ENCODE results near the gene ARSI.

The ARSI gene

GRCh38 chr5:150265870-150266383 lies 36.8 kb downstream of the ARSI start:
- Histone ChIP-seq H3K4me3 (ENCODE audit: low read length) (no peak overlapping the region), H3K4me2 (ENCODE audit: low read length) (no peak overlapping the region), H3K27me3 (ENCODE audit: control insufficient read depth, low read length) (peaks cover 7% of the 10 kb centered on the region), H3K9me2 (replicated peaks; ENCODE audit: control insufficient read depth, low read length) (no peaks in the 10 kb centered on the region), H3K4me1 (ENCODE audit: control insufficient read depth, low read length) (no peaks in the 10 kb centered on the region), H3K27ac (ENCODE audit: low read depth, low read length) (no peak overlapping the region), H3K79me2 (ENCODE audit: control insufficient read depth, low read length) (no peaks in the 10 kb centered on the region), H3K36me3 (ENCODE audit: control insufficient read depth, low read length) (no peaks in the 10 kb centered on the region), H4K20me1 (ENCODE audit: control insufficient read depth, insufficient read depth, low read depth, low read length) (no peaks in the 10 kb centered on the region), H3F3A (ENCODE audit: control insufficient read depth, insufficient read depth) (no peaks in the 10 kb centered on the region), H3K9me3 (ENCODE audit: control insufficient read depth, insufficient read depth, low read length) (no peaks in the 10 kb centered on the region)
- TF ChIP-seq EZH2phosphoT487 (IDR thresholded peaks at IDR 0.05; ENCODE audit: borderline replicate concordance, low read length): no peak
- TF ChIP-seq, protein P1, sequence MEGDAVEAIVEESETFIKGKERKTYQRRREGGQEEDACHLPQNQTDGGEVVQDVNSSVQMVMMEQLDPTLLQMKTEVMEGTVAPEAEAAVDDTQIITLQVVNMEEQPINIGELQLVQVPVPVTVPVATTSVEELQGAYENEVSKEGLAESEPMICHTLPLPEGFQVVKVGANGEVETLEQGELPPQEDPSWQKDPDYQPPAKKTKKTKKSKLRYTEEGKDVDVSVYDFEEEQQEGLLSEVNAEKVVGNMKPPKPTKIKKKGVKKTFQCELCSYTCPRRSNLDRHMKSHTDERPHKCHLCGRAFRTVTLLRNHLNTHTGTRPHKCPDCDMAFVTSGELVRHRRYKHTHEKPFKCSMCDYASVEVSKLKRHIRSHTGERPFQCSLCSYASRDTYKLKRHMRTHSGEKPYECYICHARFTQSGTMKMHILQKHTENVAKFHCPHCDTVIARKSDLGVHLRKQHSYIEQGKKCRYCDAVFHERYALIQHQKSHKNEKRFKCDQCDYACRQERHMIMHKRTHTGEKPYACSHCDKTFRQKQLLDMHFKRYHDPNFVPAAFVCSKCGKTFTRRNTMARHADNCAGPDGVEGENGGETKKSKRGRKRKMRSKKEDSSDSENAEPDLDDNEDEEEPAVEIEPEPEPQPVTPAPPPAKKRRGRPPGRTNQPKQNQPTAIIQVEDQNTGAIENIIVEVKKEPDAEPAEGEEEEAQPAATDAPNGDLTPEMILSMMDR (IDR thresholded peaks at IDR 0.05; ENCODE audit: low read depth, low read length, poor library complexity, severe bottlenecking): no peak

DNA sequence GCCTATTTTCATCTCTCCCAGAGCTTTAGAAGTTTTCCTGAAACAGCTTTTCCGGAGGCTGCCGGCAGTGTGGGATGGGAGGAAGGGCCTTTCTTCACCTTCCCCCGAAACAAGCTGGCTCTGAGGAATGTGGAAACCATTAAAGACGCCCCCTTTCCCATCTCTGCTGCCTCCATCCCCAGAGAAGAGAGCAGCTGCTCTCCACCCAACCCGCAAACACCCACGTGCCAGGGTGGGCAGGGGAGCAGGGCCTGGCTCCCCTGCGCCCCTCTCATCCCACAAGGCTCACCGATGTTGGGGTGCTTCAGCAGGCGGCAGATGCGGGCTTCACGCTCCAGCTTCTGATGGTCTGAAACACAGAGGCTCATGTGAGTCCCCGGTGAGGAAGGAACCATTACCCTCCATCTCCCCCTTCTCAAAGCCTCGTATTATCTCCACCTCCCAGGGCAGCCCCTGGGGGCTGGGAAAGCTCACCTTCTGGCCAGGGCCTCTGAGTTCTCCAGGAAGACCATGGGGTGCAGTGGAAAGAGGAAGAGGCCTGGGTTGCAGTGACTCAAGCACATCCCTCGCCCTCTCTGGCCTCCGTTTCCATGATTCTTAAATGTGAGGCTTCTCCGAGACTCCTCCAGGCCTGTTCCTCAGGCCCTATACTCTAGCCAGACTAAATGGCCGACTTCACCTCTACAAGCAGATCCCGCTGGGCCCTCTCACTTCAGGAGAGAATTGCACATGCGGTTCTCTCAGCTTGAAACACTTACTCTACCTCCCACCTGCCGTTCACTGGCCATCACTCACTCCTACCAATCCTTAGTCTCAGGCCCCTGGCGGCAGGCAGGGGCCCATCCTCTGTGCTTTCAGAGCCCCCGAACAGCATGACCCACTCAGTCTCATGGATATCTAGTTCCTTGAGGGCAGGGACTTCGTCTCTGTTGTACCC lies 37.8 kb downstream of the ARSI start:
- H3K4me1 ChIP-seq (ENCODE audit: control insufficient read depth, low read length): no peaks in the 10 kb centered on the region

GRCh38 chr5:150263801-150264621 lies 38.7 kb downstream of the ARSI start:
- Histone ChIP-seq H3K9me2 (replicated peaks; ENCODE audit: control insufficient read depth, low read length) (no peaks in the 10 kb centered on the region), H4K20me1 (ENCODE audit: control insufficient read depth, insufficient read depth, low read depth, low read length) (no peaks in the 10 kb centered on the region), H3K36me3 (ENCODE audit: control insufficient read depth, low read length) (no peaks in the 10 kb centered on the region), H3K79me2 (ENCODE audit: control insufficient read depth, low read length) (no peaks in the 10 kb centered on the region), H3K4me2 (ENCODE audit: low read length) (no peak overlapping the region), H3K27me3 (ENCODE audit: control insufficient read depth, low read length) (peaks cover 7% of the 10 kb centered on the region), H3K4me1 (ENCODE audit: control insufficient read depth, low read length) (no peaks in the 10 kb centered on the region), H3F3A (ENCODE audit: control insufficient read depth, insufficient read depth) (no peaks in the 10 kb centered on the region), H3K4me3 (ENCODE audit: low read length) (no peak overlapping the region), H3K27ac (ENCODE audit: low read depth, low read length) (no peak overlapping the region), H3K9me3 (ENCODE audit: control insufficient read depth, insufficient read depth, low read length) (no peaks in the 10 kb centered on the region)
- TF ChIP-seq, protein P1 (IDR thresholded peaks at IDR 0.05; ENCODE audit: low read depth, low read length, poor library complexity, severe bottlenecking): no peak
- no peak for TF ChIP-seq EZH2phosphoT487 (IDR thresholded peaks at IDR 0.05; ENCODE audit: borderline replicate concordance, low read length)

More for the DNA sequence above, 37.8 kb downstream of the ARSI start:
- Histone ChIP-seq H3K27ac (ENCODE audit: low read depth, low read length) (no peak overlapping the region), H3K36me3 (ENCODE audit: control insufficient read depth, low read length) (no peaks in the 10 kb centered on the region), H3F3A (ENCODE audit: control insufficient read depth, insufficient read depth) (no peaks in the 10 kb centered on the region), H3K9me2 (replicated peaks; ENCODE audit: control insufficient read depth, low read length) (no peaks in the 10 kb centered on the region), H3K9me3 (ENCODE audit: control insufficient read depth, insufficient read depth, low read length) (no peaks in the 10 kb centered on the region), H3K27me3 (ENCODE audit: control insufficient read depth, low read length) (peaks cover 7% of the 10 kb centered on the region), H3K4me3 (ENCODE audit: low read length) (no peak overlapping the region), H4K20me1 (ENCODE audit: control insufficient read depth, insufficient read depth, low read depth, low read length) (no peaks in the 10 kb centered on the region), H3K79me2 (ENCODE audit: control insufficient read depth, low read length) (no peaks in the 10 kb centered on the region), H3K4me2 (ENCODE audit: low read length) (no peak overlapping the region)
- no peak for TF ChIP-seq EZH2phosphoT487 (IDR thresholded peaks at IDR 0.05; ENCODE audit: borderline replicate concordance, low read length)
- TF ChIP-seq, protein P1 (IDR thresholded peaks at IDR 0.05; ENCODE audit: low read depth, low read length, poor library complexity, severe bottlenecking): no peak
